SK-N-SH treated with all-trans-retinoic acid at 6 μM for 48 hours (cell line): ENCODE measurements around the gene DYNLT2.

ENCODE experiments used
- ATAC-seq: fragments of 200-7000 bp; cut with Tn5 transposase; 3 replicates; pipeline ENCODE4 v1.9.1; 2020; ENCODE audit warnings: mild to moderate bottlenecking, moderate library complexity
- BACH2 ChIP-seq: fragments of 250-450 bp; sonication (Bioruptor Pico); IDR thresholded peaks from 2 replicates; pipeline ENCODE4 v1.9.0; 2021; ENCODE audit warnings: mild to moderate bottlenecking, borderline replicate concordance
- CSDC2 ChIP-seq: fragments of 250-450 bp; sonication (Bioruptor Pico); IDR thresholded peaks from 2 replicates; pipeline ENCODE4 v1.5.0; 2020; ENCODE audit warnings: mild to moderate bottlenecking, moderate library complexity
- ESRRG ChIP-seq: fragments of 250-450 bp; sonication (Bioruptor Pico); IDR thresholded peaks from 2 replicates; pipeline ENCODE4 v1.6.1; 2021; ENCODE audit warnings: mild to moderate bottlenecking
- GLIS3 ChIP-seq: fragments of 250-450 bp; sonication (Bioruptor Pico); IDR thresholded peaks from 2 replicates; pipeline ENCODE4 v1.5.0; 2020; ENCODE audit warnings: mild to moderate bottlenecking, moderate library complexity
- ISL1 ChIP-seq: fragments of 250-450 bp; sonication (Bioruptor Pico); IDR thresholded peaks from 2 replicates; pipeline ENCODE4 v2.1.2; 2022; ENCODE audit warnings: mild to moderate bottlenecking, moderate library complexity
- OSR1 ChIP-seq: fragments of 250-450 bp; sonication (Bioruptor Pico); IDR thresholded peaks from 2 replicates; pipeline ENCODE4 v1.8.0; 2022; ENCODE audit warnings: moderate library complexity, mild to moderate bottlenecking, inconsistent platforms
- PPARA ChIP-seq: fragments of 250-450 bp; sonication (Bioruptor Pico); IDR thresholded peaks from 2 replicates; pipeline ENCODE4 v1.5.0; 2020; ENCODE audit warnings: mild to moderate bottlenecking, borderline replicate concordance
- RARB ChIP-seq: fragments of 250-450 bp; sonication (Bioruptor Pico); IDR thresholded peaks from 2 replicates; pipeline ENCODE4 v1.8.0; 2021; ENCODE audit warnings: mild to moderate bottlenecking, moderate library complexity
- SNAI2 ChIP-seq: fragments of 250-450 bp; sonication (Bioruptor Pico); IDR thresholded peaks from 2 replicates; pipeline ENCODE4 v1.5.0; 2020; ENCODE audit warnings: mild to moderate bottlenecking, moderate library complexity
- TCF4 ChIP-seq: fragments of 250-450 bp; sonication (Bioruptor Pico); IDR thresholded peaks from 2 replicates; pipeline ENCODE4 v1.8.0; 2021; ENCODE audit warnings: mild to moderate bottlenecking, moderate library complexity, borderline replicate concordance
- TOX ChIP-seq: fragments of 250-450 bp; sonication (Bioruptor Pico); IDR thresholded peaks from 2 replicates; pipeline ENCODE4 v1.8.0; 2021; ENCODE audit warnings: mild to moderate bottlenecking, moderate library complexity, borderline replicate concordance
- ZC3H10 ChIP-seq: fragments of 250-450 bp; sonication (Bioruptor Pico); IDR thresholded peaks from 2 replicates; pipeline ENCODE4 v1.5.1; 2021; ENCODE audit warnings: mild to moderate bottlenecking, moderate library complexity
- ZFP3 ChIP-seq: fragments of 250-450 bp; sonication (Bioruptor Pico); IDR thresholded peaks from 2 replicates; pipeline ENCODE4 v1.5.0; 2020; ENCODE audit warnings: mild to moderate bottlenecking, moderate library complexity
- ZFP30 ChIP-seq: fragments of 450-650 bp; formaldehyde crosslinking; IDR thresholded peaks from 2 replicates; pipeline ENCODE4 v1.5.0; 2022; ENCODE audit warnings: mild to moderate bottlenecking, moderate library complexity
- ZNF565 ChIP-seq: fragments of 450-650 bp; formaldehyde crosslinking; conservative IDR thresholded peaks from 2 replicates; pipeline ENCODE4 v1.5.0; 2020; ENCODE audit warnings: low read depth, mild to moderate bottlenecking, moderate library complexity
- ZNF70 ChIP-seq: fragments of 450-650 bp; formaldehyde crosslinking; IDR thresholded peaks from 2 replicates; pipeline ENCODE4 v1.5.0; 2020; ENCODE audit warnings: mild to moderate bottlenecking, moderate library complexity
- ZNF8 ChIP-seq: fragments of 450-650 bp; formaldehyde crosslinking; IDR thresholded peaks from 2 replicates; pipeline ENCODE4 v1.5.0; 2020; ENCODE audit warnings: mild to moderate bottlenecking, moderate library complexity
- TF ChIP-seq, protein P1 (sequence below): fragments of 250-450 bp; sonication (Bioruptor Pico); IDR thresholded peaks from 2 replicates; pipeline ENCODE4 v1.5.0; 2020; ENCODE audit warnings: mild to moderate bottlenecking, moderate library complexity
- TF ChIP-seq, protein P2 (sequence below): fragments of 250-450 bp; sonication (Bioruptor Pico); IDR thresholded peaks from 2 replicates; pipeline ENCODE4 v1.5.1; 2020; ENCODE audit warnings: low read depth, mild to moderate bottlenecking, moderate library complexity
- TF ChIP-seq, protein P3 (sequence below): fragments of 250-450 bp; sonication (Bioruptor Pico); IDR thresholded peaks from 2 replicates; pipeline ENCODE4 v1.8.0; 2021; ENCODE audit warnings: low read depth, mild to moderate bottlenecking, moderate library complexity, borderline replicate concordance
- TF ChIP-seq, protein P4 (sequence below): fragments of 250-450 bp; sonication (Bioruptor Pico); IDR thresholded peaks from 2 replicates; pipeline ENCODE4 v1.5.1; 2021; ENCODE audit warnings: mild to moderate bottlenecking, moderate library complexity
- TF ChIP-seq, protein P5 (sequence below): fragments of 250-450 bp; sonication (Bioruptor Pico); IDR thresholded peaks from 2 replicates; pipeline ENCODE4 v1.8.0; 2020; ENCODE audit warnings: mild to moderate bottlenecking, moderate library complexity, borderline replicate concordance

Gene DYNLT2

DNA sequence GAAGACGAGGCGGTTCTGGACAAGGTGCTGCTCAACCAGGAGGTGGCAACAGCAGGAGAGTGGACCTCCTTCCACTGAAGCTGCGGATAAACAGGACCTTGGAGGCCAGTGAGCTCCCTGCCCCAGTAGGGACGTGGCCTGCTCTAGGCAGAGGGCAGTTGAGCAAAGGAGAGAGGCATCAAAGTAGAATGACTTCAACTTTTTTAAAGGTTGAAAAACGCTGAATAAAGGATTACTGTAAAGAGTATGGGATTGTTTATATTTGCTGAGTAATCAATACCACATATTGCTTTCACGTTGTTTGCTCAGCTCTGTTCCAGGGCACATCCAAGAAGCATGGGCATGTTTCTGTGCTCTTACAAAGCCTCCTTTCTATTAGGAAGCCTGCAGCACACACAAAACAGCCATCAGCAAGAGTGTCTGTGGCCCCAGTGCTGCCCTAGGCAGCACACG lies 48.1 kb upstream of the DYNLT2 start:
- no peak for TF ChIP-seq GLIS3 (CRISPR knock-in tag)
- TF ChIP-seq TCF4 (CRISPR knock-in tag) = no peak
- no peak for TF ChIP-seq CSDC2 (CRISPR knock-in tag)
- no peak for TF ChIP-seq TOX
- TF ChIP-seq, protein P1, sequence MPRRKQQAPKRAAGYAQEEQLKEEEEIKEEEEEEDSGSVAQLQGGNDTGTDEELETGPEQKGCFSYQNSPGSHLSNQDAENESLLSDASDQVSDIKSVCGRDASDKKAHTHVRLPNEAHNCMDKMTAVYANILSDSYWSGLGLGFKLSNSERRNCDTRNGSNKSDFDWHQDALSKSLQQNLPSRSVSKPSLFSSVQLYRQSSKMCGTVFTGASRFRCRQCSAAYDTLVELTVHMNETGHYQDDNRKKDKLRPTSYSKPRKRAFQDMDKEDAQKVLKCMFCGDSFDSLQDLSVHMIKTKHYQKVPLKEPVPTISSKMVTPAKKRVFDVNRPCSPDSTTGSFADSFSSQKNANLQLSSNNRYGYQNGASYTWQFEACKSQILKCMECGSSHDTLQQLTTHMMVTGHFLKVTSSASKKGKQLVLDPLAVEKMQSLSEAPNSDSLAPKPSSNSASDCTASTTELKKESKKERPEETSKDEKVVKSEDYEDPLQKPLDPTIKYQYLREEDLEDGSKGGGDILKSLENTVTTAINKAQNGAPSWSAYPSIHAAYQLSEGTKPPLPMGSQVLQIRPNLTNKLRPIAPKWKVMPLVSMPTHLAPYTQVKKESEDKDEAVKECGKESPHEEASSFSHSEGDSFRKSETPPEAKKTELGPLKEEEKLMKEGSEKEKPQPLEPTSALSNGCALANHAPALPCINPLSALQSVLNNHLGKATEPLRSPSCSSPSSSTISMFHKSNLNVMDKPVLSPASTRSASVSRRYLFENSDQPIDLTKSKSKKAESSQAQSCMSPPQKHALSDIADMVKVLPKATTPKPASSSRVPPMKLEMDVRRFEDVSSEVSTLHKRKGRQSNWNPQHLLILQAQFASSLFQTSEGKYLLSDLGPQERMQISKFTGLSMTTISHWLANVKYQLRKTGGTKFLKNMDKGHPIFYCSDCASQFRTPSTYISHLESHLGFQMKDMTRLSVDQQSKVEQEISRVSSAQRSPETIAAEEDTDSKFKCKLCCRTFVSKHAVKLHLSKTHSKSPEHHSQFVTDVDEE = no peak
- TF ChIP-seq, protein P2, sequence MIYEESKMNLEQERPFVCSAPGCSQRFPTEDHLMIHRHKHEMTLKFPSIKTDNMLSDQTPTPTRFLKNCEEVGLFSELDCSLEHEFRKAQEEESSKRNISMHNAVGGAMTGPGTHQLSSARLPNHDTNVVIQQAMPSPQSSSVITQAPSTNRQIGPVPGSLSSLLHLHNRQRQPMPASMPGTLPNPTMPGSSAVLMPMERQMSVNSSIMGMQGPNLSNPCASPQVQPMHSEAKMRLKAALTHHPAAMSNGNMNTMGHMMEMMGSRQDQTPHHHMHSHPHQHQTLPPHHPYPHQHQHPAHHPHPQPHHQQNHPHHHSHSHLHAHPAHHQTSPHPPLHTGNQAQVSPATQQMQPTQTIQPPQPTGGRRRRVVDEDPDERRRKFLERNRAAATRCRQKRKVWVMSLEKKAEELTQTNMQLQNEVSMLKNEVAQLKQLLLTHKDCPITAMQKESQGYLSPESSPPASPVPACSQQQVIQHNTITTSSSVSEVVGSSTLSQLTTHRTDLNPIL = no peak
- no peak for TF ChIP-seq ZNF70 (CRISPR knock-in tag)
- TF ChIP-seq ISL1 (CRISPR knock-in tag) = no peak
- TF ChIP-seq, protein P3, sequence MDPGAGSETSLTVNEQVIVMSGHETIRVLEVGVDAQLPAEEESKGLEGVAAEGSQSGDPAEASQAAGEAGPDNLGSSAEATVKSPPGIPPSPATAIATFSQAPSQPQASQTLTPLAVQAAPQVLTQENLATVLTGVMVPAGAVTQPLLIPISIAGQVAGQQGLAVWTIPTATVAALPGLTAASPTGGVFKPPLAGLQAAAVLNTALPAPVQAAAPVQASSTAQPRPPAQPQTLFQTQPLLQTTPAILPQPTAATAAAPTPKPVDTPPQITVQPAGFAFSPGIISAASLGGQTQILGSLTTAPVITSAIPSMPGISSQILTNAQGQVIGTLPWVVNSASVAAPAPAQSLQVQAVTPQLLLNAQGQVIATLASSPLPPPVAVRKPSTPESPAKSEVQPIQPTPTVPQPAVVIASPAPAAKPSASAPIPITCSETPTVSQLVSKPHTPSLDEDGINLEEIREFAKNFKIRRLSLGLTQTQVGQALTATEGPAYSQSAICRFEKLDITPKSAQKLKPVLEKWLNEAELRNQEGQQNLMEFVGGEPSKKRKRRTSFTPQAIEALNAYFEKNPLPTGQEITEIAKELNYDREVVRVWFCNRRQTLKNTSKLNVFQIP (CRISPR knock-in tag) = no peak
- TF ChIP-seq, protein P4, sequence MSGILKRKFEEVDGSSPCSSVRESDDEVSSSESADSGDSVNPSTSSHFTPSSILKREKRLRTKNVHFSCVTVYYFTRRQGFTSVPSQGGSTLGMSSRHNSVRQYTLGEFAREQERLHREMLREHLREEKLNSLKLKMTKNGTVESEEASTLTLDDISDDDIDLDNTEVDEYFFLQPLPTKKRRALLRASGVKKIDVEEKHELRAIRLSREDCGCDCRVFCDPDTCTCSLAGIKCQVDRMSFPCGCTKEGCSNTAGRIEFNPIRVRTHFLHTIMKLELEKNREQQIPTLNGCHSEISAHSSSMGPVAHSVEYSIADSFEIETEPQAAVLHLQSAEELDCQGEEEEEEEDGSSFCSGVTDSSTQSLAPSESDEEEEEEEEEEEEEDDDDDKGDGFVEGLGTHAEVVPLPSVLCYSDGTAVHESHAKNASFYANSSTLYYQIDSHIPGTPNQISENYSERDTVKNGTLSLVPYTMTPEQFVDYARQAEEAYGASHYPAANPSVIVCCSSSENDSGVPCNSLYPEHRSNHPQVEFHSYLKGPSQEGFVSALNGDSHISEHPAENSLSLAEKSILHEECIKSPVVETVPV (CRISPR knock-in tag) = no peak
- TF ChIP-seq ZNF8 (CRISPR knock-in tag) = no peak
- no peak for ATAC-seq

DNA sequence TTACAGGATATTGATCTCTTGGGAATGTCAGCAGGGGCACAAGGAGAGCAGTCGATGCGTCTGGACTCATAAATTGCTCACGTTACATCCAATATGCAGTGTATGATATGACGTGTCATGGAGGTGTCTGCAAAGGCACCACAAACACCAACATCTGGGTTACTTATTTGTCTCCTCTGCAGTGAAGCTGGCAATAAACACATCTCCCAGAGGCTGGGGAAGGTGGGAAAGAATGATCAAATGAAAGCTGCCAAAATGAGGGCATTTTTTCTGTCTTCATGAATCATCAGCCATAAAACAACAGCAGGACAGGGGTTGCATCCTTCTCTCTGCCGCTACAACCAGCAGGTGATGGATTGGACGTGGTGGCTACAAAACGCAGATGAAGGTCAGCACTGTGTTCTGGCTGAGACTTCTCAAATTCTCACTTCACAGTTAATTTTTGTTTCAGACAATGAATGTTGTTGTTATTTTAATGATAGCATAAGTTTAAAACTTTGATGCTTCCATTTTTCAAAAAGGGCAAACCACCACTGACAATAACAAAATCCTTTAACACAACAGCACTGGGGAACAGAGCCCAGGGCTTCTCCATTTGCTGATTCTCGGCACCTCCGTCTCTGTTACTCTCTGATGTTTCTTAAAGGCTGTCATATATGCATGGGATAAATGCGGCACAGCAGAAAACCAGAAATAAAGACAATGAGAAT lies 47.5 kb upstream of the DYNLT2 start:
- no peak for TF ChIP-seq TOX
- TF ChIP-seq TCF4 (CRISPR knock-in tag) = no peak
- TF ChIP-seq CSDC2 (CRISPR knock-in tag) = no peak
- no peak for TF ChIP-seq SNAI2 (CRISPR knock-in tag)
- TF ChIP-seq ESRRG (CRISPR knock-in tag) = no peak
- TF ChIP-seq, protein P2 = no peak
- no peak for TF ChIP-seq ZC3H10
- TF ChIP-seq, protein P4 (CRISPR knock-in tag) = no peak
- no peak for TF ChIP-seq BACH2 (CRISPR knock-in tag)
- no peak for TF ChIP-seq ISL1 (CRISPR knock-in tag)
- TF ChIP-seq OSR1 (CRISPR knock-in tag) = no peak
- TF ChIP-seq, protein P3 (CRISPR knock-in tag) = no peak
- TF ChIP-seq RARB (CRISPR knock-in tag) = no peak
- TF ChIP-seq ZNF8 (CRISPR knock-in tag) = no peak
- no peak for TF ChIP-seq PPARA (CRISPR knock-in tag)
- TF ChIP-seq ZNF565 (CRISPR knock-in tag) = no peak
- no peak for TF ChIP-seq ZFP30 (CRISPR knock-in tag)
- TF ChIP-seq, protein P5, sequence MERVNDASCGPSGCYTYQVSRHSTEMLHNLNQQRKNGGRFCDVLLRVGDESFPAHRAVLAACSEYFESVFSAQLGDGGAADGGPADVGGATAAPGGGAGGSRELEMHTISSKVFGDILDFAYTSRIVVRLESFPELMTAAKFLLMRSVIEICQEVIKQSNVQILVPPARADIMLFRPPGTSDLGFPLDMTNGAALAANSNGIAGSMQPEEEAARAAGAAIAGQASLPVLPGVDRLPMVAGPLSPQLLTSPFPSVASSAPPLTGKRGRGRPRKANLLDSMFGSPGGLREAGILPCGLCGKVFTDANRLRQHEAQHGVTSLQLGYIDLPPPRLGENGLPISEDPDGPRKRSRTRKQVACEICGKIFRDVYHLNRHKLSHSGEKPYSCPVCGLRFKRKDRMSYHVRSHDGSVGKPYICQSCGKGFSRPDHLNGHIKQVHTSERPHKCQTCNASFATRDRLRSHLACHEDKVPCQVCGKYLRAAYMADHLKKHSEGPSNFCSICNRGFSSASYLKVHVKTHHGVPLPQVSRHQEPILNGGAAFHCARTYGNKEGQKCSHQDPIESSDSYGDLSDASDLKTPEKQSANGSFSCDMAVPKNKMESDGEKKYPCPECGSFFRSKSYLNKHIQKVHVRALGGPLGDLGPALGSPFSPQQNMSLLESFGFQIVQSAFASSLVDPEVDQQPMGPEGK (CRISPR knock-in tag) = no peak
- no peak for TF ChIP-seq ZFP3 (CRISPR knock-in tag)
- ATAC-seq = no peak
